CD4-positive, CD25-positive, alpha-beta regulatory T cell (primary cell): ENCODE results near the gene CRISPLD2. TPM values are rescaled to one million over a fixed set of nuclear protein-coding genes. Genes with fewer than 3 reads are reported as not detected.

Experiments
- ATAC-seq, 2 donors: fragments of 150-1000 bp; cut with Tn5 transposase; one replicate each; pipeline ENCODE4 v1.10.0; 2021; ENCODE audit warnings: low read depth in 2 of 2, moderate number of reproducible peaks in 2 of 2, moderate library complexity in 1 of 2
- DNase-seq, 3 donors: peaks; one replicate each; pipeline versions ENCODE4 v3.0.0 to v3.0.0-alpha.2; 2012 to 2022; ENCODE audit warnings: mixed read lengths in 1 of 3
- H3K27ac ChIP-seq: one replicate; pipeline ENCODE4 v1.7.0; 2013; ENCODE audit warnings: mild to moderate bottlenecking, low read length; ENCODE audit not compliant: insufficient read depth, poor library complexity, severe bottlenecking
- H3K27me3 ChIP-seq: one replicate; pipeline ENCODE4 v1.7.0; 2013; ENCODE audit warnings: low read length; ENCODE audit not compliant: control insufficient read depth, insufficient read depth
- H3K36me3 ChIP-seq: one replicate; pipeline ENCODE4 v1.7.0; 2013; ENCODE audit warnings: mild to moderate bottlenecking, low read length, moderate library complexity; ENCODE audit not compliant: control insufficient read depth, insufficient read depth
- H3K4me1 ChIP-seq: 2 replicates; pipeline ENCODE4 v1.7.0; 2013; ENCODE audit warnings: mild to moderate bottlenecking, low read length; ENCODE audit not compliant: insufficient read depth, control insufficient read depth, poor library complexity, severe bottlenecking
- H3K4me3 ChIP-seq: one replicate; pipeline ENCODE4 v1.7.0; 2013; ENCODE audit warnings: low read depth, mild to moderate bottlenecking, low read length, moderate library complexity
- H3K9me3 ChIP-seq, 2 experiments: 1 replicate in 1 of 2; 2 replicates in 1 of 2; pipeline ENCODE4 v1.7.0; 2013; ENCODE audit warnings: low read length in 2 of 2, mild to moderate bottlenecking in 1 of 2, moderate library complexity in 1 of 2; ENCODE audit not compliant: control insufficient read depth in 2 of 2
- H3K27ac Mint-ChIP-seq, 3 donors: one replicate each; pipeline ENCODE4 v1.8.0; 2020 to 2022; ENCODE audit warnings: mild to moderate bottlenecking in 3 of 3, mixed read lengths in 3 of 3, moderate library complexity in 2 of 3
- H3K27me3 Mint-ChIP-seq: one replicate; pipeline ENCODE4 v1.8.0; 2022; ENCODE audit warnings: mild to moderate bottlenecking, mixed read lengths
- H3K36me3 Mint-ChIP-seq: one replicate; pipeline ENCODE4 v1.8.0; 2020; ENCODE audit warnings: mixed read lengths
- H3K4me1 Mint-ChIP-seq, 4 donors: one replicate each; pipeline ENCODE4 v1.8.0; 2020 to 2022; ENCODE audit warnings: mixed read lengths in 4 of 4, mild to moderate bottlenecking in 1 of 4
- H3K4me3 Mint-ChIP-seq, 4 donors: one replicate each; pipeline ENCODE4 v1.8.0; 2020 to 2022; ENCODE audit warnings: mild to moderate bottlenecking in 4 of 4, mixed read lengths in 4 of 4, moderate library complexity in 3 of 4
- H3K9me3 Mint-ChIP-seq, 7 donors: one replicate each; pipeline ENCODE4 v1.8.0; 2020 to 2022; ENCODE audit warnings: mixed read lengths in 7 of 7, mild to moderate bottlenecking in 3 of 7, moderate library complexity in 2 of 7
- polyA plus RNA-seq, 4 donors: library from polyadenylated mRNA; unstranded; fragments of 300-500 nt; fragmentation: Illumina TruSeq; gene quantifications; one replicate each; pipeline ENCODE4 v1.2.3, GENCODE V29; 2021
- total RNA-seq: library from RNA; stranded (reverse); gene quantifications from one replicate; pipeline ENCODE4 v1.2.3, GENCODE V29; 2022

Gene CRISPLD2
- total and polyA plus RNA-seq, 5 donors from 2014 or later = 0.16 to 0.54 (median 0.30) TPM; not detected in 2

DNA sequence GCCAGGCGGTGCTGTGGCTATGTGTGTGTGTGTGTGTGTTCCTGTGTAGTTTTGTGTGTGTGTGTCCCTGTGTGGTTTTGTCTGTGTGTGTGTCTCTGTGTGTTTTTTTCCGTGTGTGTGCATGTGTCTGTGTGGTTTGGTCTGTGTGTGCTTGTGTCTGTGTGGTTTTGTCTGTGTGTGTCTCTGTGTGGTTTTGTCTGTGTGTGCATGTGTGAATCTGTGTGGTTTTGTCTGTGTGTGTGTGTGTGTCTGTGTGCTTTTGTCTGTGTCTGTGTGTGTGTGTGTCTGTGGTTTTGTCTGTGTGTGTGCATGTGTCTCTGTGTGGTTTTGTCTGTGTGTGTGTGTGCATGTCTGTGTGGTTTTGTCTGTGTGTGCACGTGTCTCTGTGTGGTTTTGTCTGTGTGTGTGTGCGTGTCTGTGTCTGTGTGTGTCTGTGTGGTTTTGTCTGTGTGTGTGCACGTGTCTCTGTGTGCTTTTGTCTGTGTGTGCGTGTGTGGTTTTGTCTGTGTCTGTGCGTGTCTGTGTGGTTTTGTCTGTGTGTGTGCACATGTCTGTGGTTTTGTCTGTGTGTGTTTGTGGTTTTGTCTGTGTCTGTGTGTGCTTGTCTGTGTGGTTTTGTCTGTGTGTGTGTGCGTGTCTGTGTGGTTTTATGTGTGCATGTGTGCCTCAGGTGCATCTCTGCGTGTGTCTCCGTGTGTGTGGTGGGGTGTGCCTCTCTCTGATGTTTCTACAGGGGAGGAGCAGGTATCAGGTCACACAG lies 129.2 kb downstream of the CRISPLD2 start:
- Mint-ChIP-seq H3K27me3 (peaks cover 6% of the 10 kb centered on the region), H3K4me3 (no peak overlapping the region), H3K4me1 (peaks cover 0 to 5% (median 2%) of the 10 kb centered on the region in 4 donors), H3K27ac (no peak overlapping the region), H3K36me3 (no peaks in the 10 kb centered on the region), H3K9me3 (peaks cover 0 to 2% (median 0%) of the 10 kb centered on the region in 7 donors)
- DNase-seq = peak in 1 of 3 donors; percentile 17
- H3K27me3 ChIP-seq = peaks cover 1% of the 10 kb centered on the region
- H3K36me3 ChIP-seq = no peaks in the 10 kb centered on the region
- ATAC-seq = no peak
- H3K4me1 ChIP-seq = no peaks in the 10 kb centered on the region
- H3K9me3 ChIP-seq = no peaks in the 10 kb centered on the region
- H3K4me3 ChIP-seq = no peak overlapping the region
- H3K27ac ChIP-seq = no peak overlapping the region

DNA sequence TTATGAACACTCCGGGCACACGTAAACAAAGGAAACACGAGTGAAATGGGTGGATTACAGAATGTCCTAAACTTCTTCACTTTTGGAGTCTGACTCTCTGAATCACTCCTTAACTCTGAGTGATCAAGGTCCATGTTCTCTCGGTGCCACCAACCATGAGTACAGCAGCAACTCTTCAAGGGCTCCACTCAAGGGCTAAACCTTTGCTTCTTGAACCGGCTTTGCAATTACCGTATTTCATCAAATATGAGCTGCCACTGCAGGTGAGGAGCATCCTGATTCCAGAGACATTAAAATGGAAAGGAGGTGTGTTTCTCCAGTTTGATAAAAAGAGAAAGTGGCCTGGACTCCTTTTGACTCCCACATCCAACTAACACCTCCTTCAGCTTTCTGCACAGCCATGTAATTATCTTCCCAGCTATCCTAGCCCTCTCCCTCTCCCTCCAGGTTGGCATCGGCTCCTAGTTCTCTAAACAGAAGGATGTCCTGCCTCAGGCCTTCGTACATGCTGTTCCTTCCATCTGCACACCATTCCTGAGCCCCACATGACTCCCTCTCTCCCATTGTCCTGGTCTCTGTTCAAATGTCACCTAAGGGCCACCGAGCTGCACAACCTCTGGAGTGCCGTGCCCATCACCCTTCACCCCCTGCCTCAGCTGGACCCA lies 130.1 kb downstream of the CRISPLD2 start:
- Histone ChIP-seq H3K27ac (no peak overlapping the region), H3K9me3 (no peaks in the 10 kb centered on the region), H3K27me3 (no peaks in the 10 kb centered on the region), H3K4me1 (no peaks in the 10 kb centered on the region), H3K4me3 (no peak overlapping the region), H3K36me3 (no peaks in the 10 kb centered on the region)
- Mint-ChIP-seq H3K9me3 (no peaks in the 10 kb centered on the region), H3K4me3 (no peak overlapping the region), H3K36me3 (no peaks in the 10 kb centered on the region), H3K4me1 (peaks cover 0 to 5% (median 2%) of the 10 kb centered on the region in 4 donors), H3K27me3 (peaks cover 6% of the 10 kb centered on the region), H3K27ac (peak overlapping the region in 1 of 3 donors; percentile 1)
- no peak for DNase-seq
- ATAC-seq = no peak

DNA sequence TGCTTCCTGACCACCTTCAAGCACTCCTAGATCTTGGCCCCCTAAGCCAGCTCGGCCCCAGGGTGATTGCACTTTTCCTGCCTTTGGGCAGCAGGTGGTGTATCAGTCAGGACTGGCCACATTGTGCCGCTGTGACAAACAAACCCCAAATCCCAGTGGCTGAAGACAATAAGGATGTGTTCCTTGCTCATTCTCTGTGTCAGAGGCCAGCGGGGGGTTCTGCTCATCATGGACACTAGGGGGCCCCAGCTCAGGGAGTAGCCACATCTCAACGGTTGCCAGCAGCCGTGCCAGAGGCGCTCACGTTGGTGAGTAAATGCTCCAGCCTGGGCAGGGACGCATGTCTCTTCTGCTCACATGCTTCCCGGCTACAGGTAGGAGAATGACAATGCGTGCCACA lies 131.1 kb downstream of the CRISPLD2 start:
- Mint-ChIP-seq H3K27ac (no peak overlapping the region), H3K4me1 (peaks cover 0 to 5% (median 2%) of the 10 kb centered on the region in 4 donors), H3K36me3 (no peaks in the 10 kb centered on the region), H3K4me3 (no peak overlapping the region), H3K27me3 (peaks cover 6% of the 10 kb centered on the region), H3K9me3 (no peaks in the 10 kb centered on the region)
- Histone ChIP-seq H3K4me3 (no peak overlapping the region), H3K27me3 (no peaks in the 10 kb centered on the region), H3K9me3 (no peaks in the 10 kb centered on the region), H3K27ac (no peak overlapping the region), H3K4me1 (no peaks in the 10 kb centered on the region), H3K36me3 (no peaks in the 10 kb centered on the region)
- DNase-seq (peak in 1 of 3 donors; percentile 48), ATAC-seq (no peak)

DNA sequence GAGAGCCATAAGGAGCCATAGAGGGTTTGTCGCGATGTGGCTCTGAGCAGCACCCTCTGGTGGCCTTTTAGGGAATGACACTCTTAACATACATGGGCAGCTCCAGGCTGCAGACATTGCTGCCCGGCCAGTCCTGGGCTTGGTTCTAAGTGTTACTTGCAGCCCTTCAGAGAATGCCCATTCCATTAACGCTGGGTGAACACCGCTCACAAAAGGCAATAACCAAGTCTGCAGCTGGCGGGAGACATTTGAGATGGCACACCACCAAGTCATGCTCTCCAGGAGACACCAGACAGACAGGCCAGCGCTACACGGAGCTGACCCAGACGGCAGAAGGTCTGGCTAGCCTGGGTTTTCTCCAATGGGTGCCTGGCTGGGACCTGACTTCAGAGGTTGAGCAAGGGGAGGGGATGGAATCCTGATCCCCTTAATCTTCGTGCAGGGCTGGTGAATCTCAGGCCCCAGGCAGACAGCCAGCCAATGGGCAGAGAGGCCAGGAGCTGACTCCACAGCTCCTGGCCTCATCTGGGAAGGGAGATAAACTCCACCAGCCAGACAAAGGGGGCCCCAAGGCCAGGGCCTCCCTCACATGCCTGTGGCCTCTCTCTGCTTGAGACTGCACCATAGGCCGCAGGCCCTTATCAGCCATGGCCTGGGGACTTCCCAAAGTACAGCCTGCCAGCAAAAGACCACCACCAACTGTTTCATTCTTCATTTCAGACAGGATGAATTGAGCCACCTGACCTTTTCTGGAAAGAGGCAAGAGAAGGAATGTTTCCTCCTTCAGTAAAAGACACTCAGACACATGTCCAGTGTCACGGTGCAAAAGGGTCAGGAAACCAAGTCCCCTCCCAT lies 132.8 kb downstream of the CRISPLD2 start:
- peak; percentile 49 to 80 (median 63) for DNase-seq
- no peaks in the 10 kb centered on the region for H3K36me3 Mint-ChIP-seq
- no peaks in the 10 kb centered on the region for H3K4me1 ChIP-seq
- peaks cover 6% of the 10 kb centered on the region for H3K27me3 Mint-ChIP-seq
- H3K9me3 ChIP-seq = no peaks in the 10 kb centered on the region
- no peaks in the 10 kb centered on the region for H3K27me3 ChIP-seq
- peak; percentile 74 to 83 for ATAC-seq
- H3K4me3 ChIP-seq = no peak overlapping the region
- H3K4me1 Mint-ChIP-seq = peaks cover 0 to 5% (median 2%) of the 10 kb centered on the region in 4 donors
- no peak overlapping the region for H3K27ac Mint-ChIP-seq
- H3K9me3 Mint-ChIP-seq = no peaks in the 10 kb centered on the region
- no peaks in the 10 kb centered on the region for H3K36me3 ChIP-seq
- H3K27ac ChIP-seq = no peak overlapping the region
- H3K4me3 Mint-ChIP-seq = no peak overlapping the region

DNA sequence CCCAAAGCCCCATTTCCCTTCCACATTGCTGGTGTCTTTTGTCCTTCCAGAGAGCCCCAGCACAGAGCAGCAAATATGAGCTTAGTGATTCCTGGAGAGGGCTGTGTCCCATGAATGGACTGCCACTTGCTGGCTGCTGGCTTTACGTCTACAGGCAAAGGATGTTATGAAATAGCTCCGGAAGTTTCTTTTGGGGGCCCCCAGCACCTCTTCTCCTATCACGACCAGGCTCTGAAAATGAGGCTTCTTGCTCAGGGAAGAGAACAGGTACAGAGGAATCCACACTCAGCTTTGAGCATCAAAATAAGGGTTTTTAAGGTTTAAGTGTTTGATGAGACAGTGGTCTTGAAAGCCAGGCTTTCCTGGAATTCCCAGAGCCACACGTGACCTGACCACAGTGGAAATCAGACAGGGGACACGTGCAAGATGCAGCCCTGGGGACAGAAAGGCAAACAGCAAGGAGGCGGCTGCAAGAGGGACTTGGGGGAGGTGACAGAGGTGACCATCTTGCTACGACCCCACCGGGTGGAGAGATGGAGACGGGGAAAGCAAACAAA lies 133.5 kb downstream of the CRISPLD2 start:
- Histone ChIP-seq H3K4me1 (no peaks in the 10 kb centered on the region), H3K4me3 (no peak overlapping the region), H3K27ac (no peak overlapping the region), H3K9me3 (no peaks in the 10 kb centered on the region), H3K36me3 (no peaks in the 10 kb centered on the region), H3K27me3 (no peaks in the 10 kb centered on the region)
- H3K4me1 Mint-ChIP-seq = peaks cover 0 to 5% (median 2%) of the 10 kb centered on the region in 4 donors
- no peak overlapping the region for H3K4me3 Mint-ChIP-seq
- H3K27ac Mint-ChIP-seq = no peak overlapping the region
- peaks cover 6% of the 10 kb centered on the region for H3K27me3 Mint-ChIP-seq
- DNase-seq = no peak
- no peak for ATAC-seq
- H3K9me3 Mint-ChIP-seq = no peaks in the 10 kb centered on the region
- H3K36me3 Mint-ChIP-seq = no peaks in the 10 kb centered on the region

DNA sequence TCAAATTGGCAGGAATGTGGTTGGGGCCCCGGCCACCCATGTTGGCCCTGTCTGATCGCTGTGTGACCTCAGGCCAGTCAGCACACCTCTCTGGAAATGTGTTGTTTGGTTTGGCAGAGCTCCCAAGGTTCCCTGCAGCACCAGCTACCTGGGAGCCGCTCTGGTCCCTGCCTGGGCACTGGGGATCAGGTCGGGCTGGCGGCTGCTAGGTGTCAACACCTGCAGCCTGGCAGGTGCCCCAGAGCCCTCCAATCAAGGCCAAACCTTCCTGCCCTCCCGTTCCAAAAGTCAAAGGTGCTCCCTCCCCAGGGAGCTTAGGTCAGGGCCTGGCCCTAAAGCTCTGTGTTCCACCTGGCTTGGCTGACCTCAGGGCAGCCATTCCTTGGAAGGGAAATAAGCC lies 135.6 kb downstream of the CRISPLD2 start:
- Histone ChIP-seq H3K4me1 (no peaks in the 10 kb centered on the region), H3K4me3 (no peak overlapping the region), H3K27ac (no peak overlapping the region), H3K9me3 (no peaks in the 10 kb centered on the region), H3K27me3 (no peaks in the 10 kb centered on the region), H3K36me3 (no peaks in the 10 kb centered on the region)
- Mint-ChIP-seq H3K4me3 (no peak overlapping the region), H3K4me1 (peaks cover 0 to 5% (median 0%) of the 10 kb centered on the region in 4 donors), H3K36me3 (no peaks in the 10 kb centered on the region), H3K27ac (no peak overlapping the region), H3K27me3 (peaks cover 6% of the 10 kb centered on the region), H3K9me3 (no peaks in the 10 kb centered on the region)
- DNase-seq (no peak), ATAC-seq (no peak)

DNA sequence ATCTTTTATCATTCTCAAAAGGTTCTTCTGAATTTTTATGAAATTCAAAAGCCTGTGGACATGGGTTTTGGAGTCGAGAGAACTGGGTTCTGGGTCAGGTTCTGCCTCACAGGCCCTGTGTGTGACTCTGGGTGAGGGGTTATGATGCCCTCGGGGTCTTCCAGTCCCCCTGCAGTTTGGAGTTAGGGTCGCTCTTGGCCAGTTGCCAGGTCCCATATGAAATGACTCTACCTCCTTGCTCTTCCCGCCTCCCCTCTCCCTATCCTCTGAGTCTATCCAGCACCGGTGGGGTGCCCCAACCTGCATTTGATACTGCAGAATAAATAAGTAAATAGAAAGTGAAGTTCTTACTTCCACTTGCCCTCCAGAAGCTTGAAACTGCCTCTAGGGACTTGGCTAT lies 137.4 kb downstream of the CRISPLD2 start:
- no peaks in the 10 kb centered on the region for H3K27me3 ChIP-seq
- no peaks in the 10 kb centered on the region for H3K4me1 ChIP-seq
- H3K27ac Mint-ChIP-seq = no peak overlapping the region
- H3K9me3 Mint-ChIP-seq = no peaks in the 10 kb centered on the region
- no peak for ATAC-seq
- H3K4me3 ChIP-seq = no peak overlapping the region
- DNase-seq = no peak
- no peaks in the 10 kb centered on the region for H3K9me3 ChIP-seq
- H3K27me3 Mint-ChIP-seq = peaks cover 3% of the 10 kb centered on the region
- peaks cover 0 to 3% (median 0%) of the 10 kb centered on the region in 4 donors for H3K4me1 Mint-ChIP-seq
- no peak overlapping the region for H3K27ac ChIP-seq
- H3K36me3 Mint-ChIP-seq = no peaks in the 10 kb centered on the region
- H3K4me3 Mint-ChIP-seq = no peak overlapping the region
- H3K36me3 ChIP-seq = no peaks in the 10 kb centered on the region
